ENCODE results near the gene SORBS2.
A peak's percentile ranks its signal among the peaks of the same experiment; 100 is the strongest.

Gene SORBS2

DNA sequence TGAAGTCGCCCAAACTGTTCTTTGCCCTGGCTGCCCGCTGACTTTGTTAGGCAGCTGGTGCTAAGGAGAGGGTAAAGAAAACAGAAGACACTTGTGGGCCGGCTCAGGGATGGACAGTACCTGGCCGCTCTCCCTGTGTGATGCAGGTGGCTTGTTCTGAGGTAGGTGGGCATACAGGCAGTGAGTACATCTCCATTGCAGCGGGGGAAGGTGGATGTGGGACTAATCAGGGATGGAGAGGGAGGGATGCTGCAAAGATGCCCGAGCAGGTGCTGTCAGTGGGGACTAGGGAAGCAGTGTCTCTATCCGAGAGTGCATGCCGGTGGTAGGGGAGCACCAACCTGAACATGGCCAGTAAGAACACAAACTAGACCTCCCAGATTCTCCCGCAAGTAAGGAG, 67.0 kb downstream of the SORBS2 start:
- ChIA-PET CTCF (no interaction called here), POLR2A (ENCODE audit: low non-redundant PET) (no interaction called here)
- DNase-seq (ENCODE audit: low spot score): no peak
- TF ChIP-seq, protein P1, sequence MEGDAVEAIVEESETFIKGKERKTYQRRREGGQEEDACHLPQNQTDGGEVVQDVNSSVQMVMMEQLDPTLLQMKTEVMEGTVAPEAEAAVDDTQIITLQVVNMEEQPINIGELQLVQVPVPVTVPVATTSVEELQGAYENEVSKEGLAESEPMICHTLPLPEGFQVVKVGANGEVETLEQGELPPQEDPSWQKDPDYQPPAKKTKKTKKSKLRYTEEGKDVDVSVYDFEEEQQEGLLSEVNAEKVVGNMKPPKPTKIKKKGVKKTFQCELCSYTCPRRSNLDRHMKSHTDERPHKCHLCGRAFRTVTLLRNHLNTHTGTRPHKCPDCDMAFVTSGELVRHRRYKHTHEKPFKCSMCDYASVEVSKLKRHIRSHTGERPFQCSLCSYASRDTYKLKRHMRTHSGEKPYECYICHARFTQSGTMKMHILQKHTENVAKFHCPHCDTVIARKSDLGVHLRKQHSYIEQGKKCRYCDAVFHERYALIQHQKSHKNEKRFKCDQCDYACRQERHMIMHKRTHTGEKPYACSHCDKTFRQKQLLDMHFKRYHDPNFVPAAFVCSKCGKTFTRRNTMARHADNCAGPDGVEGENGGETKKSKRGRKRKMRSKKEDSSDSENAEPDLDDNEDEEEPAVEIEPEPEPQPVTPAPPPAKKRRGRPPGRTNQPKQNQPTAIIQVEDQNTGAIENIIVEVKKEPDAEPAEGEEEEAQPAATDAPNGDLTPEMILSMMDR (conservative IDR thresholded peaks at IDR 0.05; ENCODE audit: low read depth): no peak
- no peak overlapping the region for H3K27ac ChIP-seq

- DNase-seq (ENCODE audit: low spot score): no peak
- no peak overlapping the region for H3K27ac ChIP-seq
- CTCF ChIA-PET: no interaction called here
- TF ChIP-seq, protein P1 (conservative IDR thresholded peaks at IDR 0.05; ENCODE audit: low read depth): no peak
- POLR2A ChIA-PET (ENCODE audit: low non-redundant PET): no interaction called here
Observed at GRCh38 chr4:185744488-185744862, 67.5 kb downstream of the SORBS2 start.

DNA sequence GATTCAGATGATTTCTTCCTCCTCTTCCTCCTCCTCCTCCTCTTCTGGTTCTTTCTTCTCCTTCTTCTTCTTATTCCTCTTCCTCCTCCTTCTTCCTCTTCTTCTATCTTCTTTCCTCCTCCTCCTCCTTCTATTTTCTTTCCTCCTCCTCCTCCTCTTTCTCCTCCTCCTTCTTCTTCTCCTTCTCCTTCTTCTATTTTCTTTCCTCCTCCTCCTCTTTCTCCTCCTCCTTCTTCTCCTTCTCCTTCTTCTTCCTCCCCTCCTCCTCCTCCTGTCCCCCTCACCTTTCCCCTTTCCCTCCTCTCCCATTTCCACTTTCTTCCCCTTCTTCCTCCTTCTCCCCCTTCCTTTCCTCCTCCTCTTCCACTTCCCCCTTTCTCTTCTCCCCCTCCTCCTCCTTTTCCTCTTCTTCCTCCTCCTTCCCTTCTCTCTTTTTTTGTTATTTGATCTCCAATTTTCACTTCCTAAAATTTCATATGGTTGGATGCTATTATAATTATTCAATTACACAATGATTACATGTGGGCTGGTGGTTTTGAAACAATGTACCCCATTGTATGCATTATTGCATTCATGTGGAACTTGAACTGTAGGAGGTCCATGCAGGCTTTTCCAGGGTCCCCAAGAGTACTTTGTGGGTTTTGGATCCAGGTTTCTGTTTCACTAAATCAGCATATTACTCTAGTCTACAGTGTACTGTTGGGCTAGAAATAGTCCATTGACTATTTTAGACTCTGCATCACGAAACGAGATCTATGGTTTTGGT, 68.1 kb downstream of the SORBS2 start:
- TF ChIP-seq, protein P1 (conservative IDR thresholded peaks at IDR 0.05; ENCODE audit: low read depth): no peak
- no peak overlapping the region for H3K27ac ChIP-seq
- CTCF ChIA-PET: interaction anchor here (0.6 kb wide), 1 partner anchor 73 kb away, joined by 3 read pairs; no protein-coding TSS in a partner anchor
- DNase-seq (ENCODE audit: low spot score): no peak
- POLR2A ChIA-PET (ENCODE audit: low non-redundant PET): no interaction called here

- TF ChIP-seq, protein P1 (conservative IDR thresholded peaks at IDR 0.05; ENCODE audit: low read depth): no peak
- ChIA-PET CTCF (interaction anchor here (0.6 to 1.1 kb wide), 2 partner anchors 72 to 279 kb away, joined by 3 read pairs; no protein-coding TSS in a partner anchor), POLR2A (ENCODE audit: low non-redundant PET) (no interaction called here)
- DNase-seq (ENCODE audit: low spot score): peak; percentile 20
- H3K27ac ChIP-seq: no peak overlapping the region
Observed at GRCh38 chr4:185742766-185743165, 69.2 kb downstream of the SORBS2 start.

DNA sequence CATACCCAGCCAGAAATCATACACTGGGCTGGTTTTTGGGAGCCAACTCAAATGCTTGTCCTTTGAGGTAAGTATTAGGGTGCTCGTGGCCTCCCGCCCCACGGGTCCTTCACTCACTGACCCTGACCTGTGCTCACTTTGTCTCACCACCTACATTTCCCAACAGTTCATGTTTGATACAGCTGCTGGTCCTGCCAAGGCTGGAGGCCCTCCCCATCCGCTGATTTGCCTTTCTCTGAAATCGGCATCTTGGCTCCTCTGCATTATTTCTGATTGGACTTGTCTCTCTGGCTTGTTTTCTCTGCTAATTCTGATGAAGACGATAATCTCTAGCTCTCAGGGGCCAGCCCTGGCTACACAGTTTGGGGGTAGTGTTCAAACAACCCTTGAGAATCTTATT, 70.2 kb downstream of the SORBS2 start:
- POLR2A ChIA-PET (ENCODE audit: low non-redundant PET): no interaction called here
- CTCF ChIA-PET: no interaction called here
- DNase-seq (ENCODE audit: low spot score): no peak
- no peak overlapping the region for H3K27ac ChIP-seq
- TF ChIP-seq, protein P1 (conservative IDR thresholded peaks at IDR 0.05; ENCODE audit: low read depth): no peak

DNA sequence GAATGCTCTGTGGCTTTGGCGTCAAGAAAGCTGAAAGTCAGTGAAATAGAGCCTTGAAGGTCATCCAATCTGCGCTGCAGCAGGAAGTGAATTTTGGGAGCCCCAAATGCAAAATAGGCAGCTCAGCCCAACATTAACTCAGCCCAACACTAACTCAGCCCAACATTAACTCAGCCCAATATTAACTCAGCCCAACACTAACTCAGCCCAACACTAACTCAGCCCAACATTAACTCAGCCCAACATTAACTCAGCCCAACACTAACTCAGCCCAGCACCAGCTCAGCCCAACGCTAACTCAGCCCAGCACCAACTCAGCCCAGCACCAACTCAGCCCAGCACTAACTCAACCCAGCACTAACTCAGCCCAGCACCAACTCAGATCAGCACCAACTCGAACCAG, 71.5 kb downstream of the SORBS2 start:
- ChIA-PET CTCF (no interaction called here), POLR2A (ENCODE audit: low non-redundant PET) (no interaction called here)
- DNase-seq (ENCODE audit: low spot score): no peak
- TF ChIP-seq, protein P1 (conservative IDR thresholded peaks at IDR 0.05; ENCODE audit: low read depth): no peak
- H3K27ac ChIP-seq: no peak overlapping the region
